IMR-90 (cell line): ENCODE measurements around the gene UACA.

Experiments
- BHLHE40 ChIP-seq: fragments of 150-350 bp; IDR thresholded peaks from 2 replicates; pipeline ENCODE4 v1.6.1; 2016; ENCODE audit warnings: mild to moderate bottlenecking, low read depth, low read length
- CEBPB ChIP-seq: IDR thresholded peaks from 2 replicates; pipeline ENCODE4 v1.6.1; 2012; ENCODE audit warnings: low read depth, low read length, improper control_type of control experiment
- CHD1 ChIP-seq: IDR thresholded peaks from 2 replicates; pipeline ENCODE4 v1.6.1; 2012; ENCODE audit warnings: low read depth, low read length, improper control_type of control experiment
- CTCF ChIP-seq: conservative IDR thresholded peaks from 2 replicates; pipeline ENCODE4 v1.5.1; 2012; ENCODE audit warnings: mild to moderate bottlenecking, low read depth, low read length, improper control_type of control experiment
- FOS ChIP-seq: fragments of 150-350 bp; IDR thresholded peaks from 2 replicates; pipeline ENCODE4 v1.6.1; 2016; ENCODE audit warnings: low read depth, low read length
- MAZ ChIP-seq: IDR thresholded peaks from 2 replicates; pipeline ENCODE4 v1.6.1; 2012; ENCODE audit warnings: low read depth, mild to moderate bottlenecking, low read length, improper control_type of control experiment, moderate library complexity, borderline replicate concordance
- MXI1 ChIP-seq: IDR thresholded peaks from 2 replicates; pipeline ENCODE4 v1.6.1; 2012; ENCODE audit warnings: low read depth, mild to moderate bottlenecking, low read length, moderate library complexity, borderline replicate concordance
- POLR2A ChIP-seq: IDR thresholded peaks from 2 replicates; pipeline ENCODE4 v1.6.1; 2012; ENCODE audit warnings: mild to moderate bottlenecking, low read depth, low read length
- RAD21 ChIP-seq: IDR thresholded peaks from 2 replicates; pipeline ENCODE4 v1.6.1; 2012; ENCODE audit warnings: low read length, improper control_type of control experiment
- RCOR1 ChIP-seq: IDR thresholded peaks from 2 replicates; pipeline ENCODE4 v1.6.1; 2012; ENCODE audit warnings: mild to moderate bottlenecking, low read length, improper control_type of control experiment; ENCODE audit not compliant: insufficient replicate concordance
- SMC3 ChIP-seq: fragments of 150-350 bp; IDR thresholded peaks from 2 replicates; pipeline ENCODE4 v1.6.1; 2016; ENCODE audit warnings: low read depth, mild to moderate bottlenecking, antibody characterized with exemption, low read length, moderate library complexity
- USF2 ChIP-seq: fragments of 150-350 bp; IDR thresholded peaks from 2 replicates; pipeline ENCODE4 v1.6.1; 2017; ENCODE audit warnings: mild to moderate bottlenecking, antibody characterized with exemption, low read length, low read depth

- TF ChIP-seq CTCF (no peak), USF2 (no peak), POLR2A (no peak), BHLHE40 (no peak), CEBPB (no peak), SMC3 (no peak), RCOR1 (no peak), MAZ (no peak), CHD1 (no peak), MXI1 (no peak), FOS (no peak), RAD21 (no peak)
Measured at GRCh38 chr15:70608144-70608543, 155.2 kb downstream of the UACA start.
